CD1c-positive myeloid dendritic cell (primary cell): ENCODE data around the gene LRCH3.

Experiments used
- DNase-seq: peaks from one replicate; pipeline ENCODE4 v3.0.0-alpha.2; 2016; ENCODE audit errors: extremely low spot score

Gene LRCH3

GRCh38 chr3:197791892-197792647 lies 1.0 kb downstream of the LRCH3 start:
- DNase-seq, result peak; percentile 8

GRCh38 chr3:197793247-197793646 lies 2.2 kb downstream of the LRCH3 start:
- DNase-seq, result peak; percentile 10

- DNase-seq, result no peak
Observed at GRCh38 chr3:197794115-197794514, 3.1 kb downstream of the LRCH3 start.

DNA sequence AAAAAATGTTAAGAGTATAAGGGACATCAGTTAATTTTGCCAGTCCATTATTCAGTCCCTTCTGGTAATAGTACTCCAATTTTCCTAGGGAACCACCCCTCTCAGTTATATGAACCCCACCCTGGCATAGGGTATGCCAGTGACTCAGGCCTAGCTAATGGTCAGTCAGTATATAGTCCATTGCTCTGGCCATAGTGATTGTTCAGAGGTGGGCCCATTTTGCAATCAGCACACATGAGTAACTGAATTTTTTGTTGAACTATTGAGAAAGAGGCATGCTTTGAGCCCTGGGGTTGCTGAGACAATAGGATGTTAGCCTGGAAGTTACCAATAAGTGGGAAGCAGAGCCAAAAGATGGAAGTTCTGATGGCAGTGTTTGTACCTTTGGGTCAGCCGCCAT lies 4.1 kb downstream of the LRCH3 start:
- peak; percentile 24 for DNase-seq

GRCh38 chr3:197796087-197796486 lies 5.0 kb downstream of the LRCH3 start:
- DNase-seq, result no peak

DNA sequence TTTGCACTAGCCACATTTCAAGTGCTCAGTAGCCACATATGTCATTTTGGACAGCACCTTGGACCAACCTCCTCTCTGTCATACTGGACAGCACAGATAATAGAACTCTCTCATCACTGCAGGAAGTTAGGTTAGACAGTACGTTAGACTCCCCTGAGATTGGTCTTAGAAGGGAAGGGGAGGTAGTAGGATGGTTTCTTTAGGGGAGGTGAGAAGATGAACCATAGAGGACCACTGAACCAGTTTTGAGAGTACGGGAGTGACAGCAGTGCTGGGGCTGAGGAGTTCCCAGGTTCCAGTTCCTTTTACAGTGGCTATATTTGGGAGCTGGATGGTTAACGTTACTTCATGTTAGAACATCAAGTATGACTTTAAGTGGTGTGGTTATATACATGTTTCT lies 7.8 kb downstream of the LRCH3 start:
- no peak for DNase-seq

- no peak for DNase-seq
Observed at GRCh38 chr3:197800379-197800778, 9.3 kb downstream of the LRCH3 start.

- DNase-seq, result peak; percentile 32
Observed at GRCh38 chr3:197801891-197802778, 11.1 kb downstream of the LRCH3 start.

DNA sequence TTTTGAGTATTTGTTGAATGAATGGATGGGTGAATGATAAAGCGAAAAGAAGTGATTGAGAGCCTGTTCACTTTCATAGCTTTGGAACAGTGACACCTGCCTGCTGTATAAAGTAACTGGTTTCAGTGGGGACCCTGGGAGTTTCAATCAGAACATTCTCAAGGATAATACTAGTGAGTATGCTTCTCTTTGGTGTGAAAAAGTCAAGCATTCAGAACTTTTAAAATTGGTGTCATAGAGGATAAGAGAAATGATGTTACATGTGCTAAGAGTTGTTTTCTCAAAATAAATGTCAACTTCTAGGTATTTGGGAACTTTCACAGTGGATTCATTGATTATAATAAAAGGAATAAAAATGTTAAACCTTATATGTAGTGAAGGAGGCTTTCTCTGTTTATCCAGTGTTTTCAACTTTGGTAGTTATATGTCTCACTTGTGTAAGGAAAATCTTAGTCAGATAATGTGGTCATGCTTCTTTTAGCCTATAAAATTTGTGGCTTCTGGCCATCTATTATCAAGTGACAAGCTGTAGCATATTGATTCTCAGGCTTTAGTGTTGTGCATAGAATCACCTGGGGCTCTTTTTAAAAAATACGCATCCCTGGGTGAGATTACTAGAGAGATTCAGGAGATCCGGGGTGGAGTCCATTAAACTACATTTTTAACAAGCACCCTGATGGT lies 11.9 kb downstream of the LRCH3 start:
- no peak for DNase-seq

GRCh38 chr3:197804511-197804910 lies 13.5 kb downstream of the LRCH3 start:
- DNase-seq, result no peak

GRCh38 chr3:197807969-197808587 lies 17.0 kb downstream of the LRCH3 start:
- DNase-seq, result no peak

- no peak for DNase-seq
Observed at GRCh38 chr3:197809356-197810020, 18.4 kb downstream of the LRCH3 start.

- DNase-seq, result no peak
Observed at GRCh38 chr3:197810901-197811300, 19.8 kb downstream of the LRCH3 start.

DNA sequence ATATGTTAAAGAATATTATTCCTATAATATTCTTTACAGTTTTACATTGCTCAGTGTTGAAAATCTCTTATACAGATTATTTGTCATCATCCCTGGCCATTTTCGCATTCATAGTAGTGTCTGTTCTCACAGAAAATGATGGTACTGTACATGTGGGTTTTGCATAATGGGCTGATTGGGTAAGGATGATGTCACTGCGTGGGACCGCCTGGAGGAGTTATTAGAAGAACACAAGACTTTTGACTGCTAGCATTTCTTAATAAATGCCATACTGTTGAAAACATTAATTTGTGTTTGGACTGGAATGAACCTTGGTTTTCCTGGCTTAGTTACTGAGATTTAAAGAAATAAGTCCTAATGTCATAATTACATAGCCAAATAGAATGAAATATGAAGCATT lies 20.3 kb downstream of the LRCH3 start:
- DNase-seq, result peak; percentile 55

GRCh38 chr3:197814372-197814771 lies 23.3 kb downstream of the LRCH3 start:
- no peak for DNase-seq

DNA sequence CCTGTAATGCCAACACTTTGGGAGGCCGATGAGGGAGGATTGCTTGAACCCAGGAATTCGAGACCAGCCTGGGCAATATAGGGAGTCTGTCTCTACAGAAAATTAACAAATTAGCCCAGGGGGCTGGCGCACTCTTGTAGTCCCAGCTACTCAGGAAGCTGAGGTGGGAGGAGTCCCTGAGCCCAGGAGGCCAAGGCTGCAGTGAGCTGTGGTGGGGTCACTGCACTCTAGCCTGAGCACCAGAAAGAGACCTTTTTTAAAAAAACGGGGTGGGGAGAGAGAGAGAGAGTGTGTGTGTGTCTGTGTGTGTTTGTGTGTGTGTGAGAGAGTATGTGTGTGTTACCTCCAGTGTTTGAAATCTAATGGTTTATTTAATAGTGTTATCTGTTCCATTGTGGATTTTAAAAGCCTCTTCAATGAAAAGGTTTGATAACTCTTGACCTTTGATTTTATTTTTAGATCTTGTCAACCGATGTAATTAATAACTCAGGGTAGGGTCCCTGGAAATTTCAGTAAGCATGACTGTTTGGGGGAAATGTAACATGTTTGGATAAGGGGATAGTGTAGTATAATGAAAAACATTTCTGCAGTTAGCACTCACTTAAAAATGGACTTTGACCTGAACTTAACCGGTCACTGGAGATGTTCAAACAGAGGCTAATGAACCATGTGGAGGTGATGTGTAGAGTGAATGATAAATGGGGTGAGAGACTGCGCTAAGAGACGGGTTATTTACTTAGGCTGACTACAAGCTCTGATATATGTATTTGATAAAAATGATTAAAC lies 29.7 kb downstream of the LRCH3 start:
- no peak for DNase-seq

- no peak for DNase-seq
Observed at GRCh38 chr3:197829397-197830045, 38.5 kb downstream of the LRCH3 start.

DNA sequence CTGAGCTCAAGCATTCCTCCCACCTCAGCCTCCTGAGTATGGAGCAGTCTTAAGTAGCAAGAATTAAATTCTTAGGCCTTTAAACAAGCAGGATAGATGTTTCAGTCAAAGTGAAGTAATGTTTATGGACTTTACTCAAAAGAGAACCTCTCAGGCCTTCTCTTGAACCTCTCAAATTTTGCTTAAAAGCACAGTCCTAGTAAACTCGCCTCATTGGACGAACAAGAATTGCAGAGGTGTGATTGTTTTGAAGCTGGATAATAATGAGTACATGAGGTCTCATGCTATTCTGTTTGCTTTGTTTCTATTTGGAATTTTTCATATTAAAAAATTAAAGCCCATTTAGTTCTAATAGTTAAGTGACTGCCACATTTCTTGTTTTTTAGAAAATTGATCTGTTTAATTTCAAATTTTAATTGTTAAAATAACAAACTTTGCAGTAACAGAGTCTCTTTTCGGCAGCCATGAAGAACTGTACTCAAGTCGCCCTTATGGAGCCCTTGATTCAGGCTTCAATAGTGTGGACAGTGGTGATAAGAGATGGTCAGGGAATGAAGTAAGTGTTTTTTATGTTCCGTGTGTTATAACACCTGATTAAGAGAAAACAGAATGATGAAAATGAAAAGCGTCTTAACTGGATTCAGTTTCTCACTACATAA lies 39.4 kb downstream of the LRCH3 start:
- no peak for DNase-seq

DNA sequence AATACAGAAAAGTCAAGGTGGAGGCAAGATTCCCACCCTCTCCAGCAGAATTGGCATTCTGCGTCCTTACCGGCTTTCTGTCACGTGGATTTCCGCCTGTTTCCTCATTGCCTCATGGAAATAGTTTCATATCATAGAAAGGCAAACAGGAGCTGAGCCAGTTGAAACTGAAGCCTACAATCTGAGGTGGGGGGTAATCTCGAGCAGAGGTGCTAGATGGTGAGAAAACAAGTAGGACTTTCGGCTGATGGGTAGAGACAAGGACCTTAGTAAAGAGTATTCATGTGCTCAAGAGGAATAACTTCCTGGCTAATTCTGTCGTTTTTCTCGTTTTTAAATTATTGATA lies 39.9 kb downstream of the LRCH3 start:
- no peak for DNase-seq
